Fibroblast of villous mesenchyme (primary cell): ENCODE data around the gene SUPT3H. TPM values are rescaled to one million over a fixed set of nuclear protein-coding genes. Genes with fewer than 3 reads are reported as not detected.

Experiments
- DNase-seq: peaks from one replicate; pipeline ENCODE4 v3.0.0-alpha.2; 2010; ENCODE audit warnings: low read depth
- H3K4me3 ChIP-seq: 2 replicates; pipeline ENCODE4 v1.5.1; 2011; ENCODE audit warnings: low read depth, mild to moderate bottlenecking, low read length
- CTCF ChIP-seq: IDR thresholded peaks from 2 replicates; pipeline ENCODE4 v1.5.1; 2012; ENCODE audit warnings: low read depth, mild to moderate bottlenecking, low read length; ENCODE audit not compliant: insufficient read depth
- total RNA-seq: library from RNA; depleted of rRNA; stranded (reverse); fragments of >200 nt; gene quantifications from 2 replicates; pipeline ENCODE4 v1.2.3, GENCODE V29; 2012

The SUPT3H gene
- total RNA-seq, 1 donor: 7.8 TPM

GRCh38 chr6:45118754-45119153 lies 259.0 kb downstream of the SUPT3H start:
- DNase-seq: peak; percentile 79
- no peak overlapping the region for H3K4me3 ChIP-seq
- no peak for TF ChIP-seq CTCF

- TF ChIP-seq CTCF: no peak
- H3K4me3 ChIP-seq: no peak overlapping the region
- DNase-seq: peak; percentile 94
Measured at GRCh38 chr6:45116714-45117410, 260.9 kb downstream of the SUPT3H start.

GRCh38 chr6:45115696-45116095 lies 262.0 kb downstream of the SUPT3H start:
- peak; percentile 42 for DNase-seq
- H3K4me3 ChIP-seq: no peak overlapping the region
- TF ChIP-seq CTCF: no peak

GRCh38 chr6:45112711-45113110 lies 265.0 kb downstream of the SUPT3H start:
- no peak for DNase-seq
- no peak overlapping the region for H3K4me3 ChIP-seq
- no peak for TF ChIP-seq CTCF

- TF ChIP-seq CTCF: no peak
- H3K4me3 ChIP-seq: no peak overlapping the region
- no peak for DNase-seq
Measured at GRCh38 chr6:45109551-45109950, 268.2 kb downstream of the SUPT3H start.

- no peak overlapping the region for H3K4me3 ChIP-seq
- no peak for DNase-seq
- no peak for TF ChIP-seq CTCF
Measured at GRCh38 chr6:45105170-45105820, 272.4 kb downstream of the SUPT3H start.

GRCh38 chr6:45104429-45104828 lies 273.3 kb downstream of the SUPT3H start:
- H3K4me3 ChIP-seq: no peak overlapping the region
- no peak for TF ChIP-seq CTCF
- no peak for DNase-seq
